B cell (primary cell): Measurements from ENCODE around the gene THSD4.

Experiments
- CTCF ChIP-seq: fragments of 200-600 bp; IDR thresholded peaks from one replicate; pipeline ENCODE4 v1.8.0; 2022; ENCODE audit warnings: antibody characterized with exemption, mild to moderate bottlenecking
- EZH2 ChIP-seq: IDR thresholded peaks from 2 replicates; pipeline ENCODE4 v1.6.1; 2012; ENCODE audit warnings: borderline replicate concordance, low read depth, mild to moderate bottlenecking, moderate library complexity, low read length; ENCODE audit not compliant: insufficient read depth, poor library complexity, severe bottlenecking

GRCh38 chr15:71349336-71349735, 234.1 kb downstream of the THSD4 start:
- TF ChIP-seq CTCF, result no peak
- no peak for TF ChIP-seq EZH2
